Subcutaneous abdominal adipose tissue (tissue), 5 donors: ENCODE data around the gene SLC6A3.

Experiments
- H3K27ac ChIP-seq: one replicate; pipeline ENCODE4 v1.7.0; 2013; ENCODE audit warnings: low read depth, mild to moderate bottlenecking, inconsistent platforms, low read length, moderate library complexity
- H3K27me3 ChIP-seq, 5 donors: one replicate each; pipeline ENCODE4 v1.7.0; 2013; ENCODE audit warnings: low read length in 5 of 5, inconsistent platforms in 1 of 5; ENCODE audit not compliant: control insufficient read depth in 5 of 5, insufficient read depth in 4 of 5
- H3K36me3 ChIP-seq, 5 donors: one replicate each; pipeline ENCODE4 v1.7.0; 2013; ENCODE audit warnings: low read length in 5 of 5; ENCODE audit not compliant: control insufficient read depth in 5 of 5, insufficient read depth in 5 of 5
- H3K4me1 ChIP-seq, 5 donors: one replicate each; pipeline ENCODE4 v1.7.0; 2013; ENCODE audit warnings: low read length in 5 of 5, mild to moderate bottlenecking in 3 of 5, moderate library complexity in 1 of 5; ENCODE audit not compliant: control insufficient read depth in 5 of 5, insufficient read depth in 5 of 5
- H3K4me3 ChIP-seq, 5 donors: one replicate each; pipeline ENCODE4 v1.7.0; 2013; ENCODE audit warnings: low read length in 5 of 5, low read depth in 1 of 5
- H3K9ac ChIP-seq, 5 donors: one replicate each; pipeline ENCODE4 v1.7.0; 2013; ENCODE audit warnings: low read length in 5 of 5, mild to moderate bottlenecking in 4 of 5, moderate library complexity in 3 of 5
- H3K9me3 ChIP-seq, 5 donors: one replicate each; pipeline ENCODE4 v1.7.0; 2013; ENCODE audit warnings: low read length in 5 of 5; ENCODE audit not compliant: control insufficient read depth in 5 of 5
- donor health status: healthy.
- donor health status: healthy.
- donor health status: healthy.
- donor health status: healthy.
- donor health status: healthy.

SLC6A3 gene

GRCh38 chr5:1485579-1486118, 40.4 kb upstream of the SLC6A3 start:
- H3K4me3 ChIP-seq, result no peak overlapping the region
- no peaks in the 10 kb centered on the region for H3K9me3 ChIP-seq
- peaks cover 0 to 7% (median 4%) of the 10 kb centered on the region in 5 donors for H3K4me1 ChIP-seq
- no peak overlapping the region for H3K9ac ChIP-seq
- H3K36me3 ChIP-seq, result peaks cover 0 to 72% (median 51%) of the 10 kb centered on the region in 5 donors
- peaks cover 0 to 2% (median 0%) of the 10 kb centered on the region in 5 donors for H3K27me3 ChIP-seq
- H3K27ac ChIP-seq, result no peak overlapping the region

- Histone ChIP-seq H3K9me3 (no peaks in the 10 kb centered on the region), H3K27ac (no peak overlapping the region), H3K36me3 (peaks cover 0 to 65% (median 47%) of the 10 kb centered on the region in 5 donors), H3K9ac (no peak overlapping the region), H3K4me1 (peaks cover 0 to 9% (median 5%) of the 10 kb centered on the region in 5 donors), H3K27me3 (peaks cover 0 to 2% (median 0%) of the 10 kb centered on the region in 5 donors), H3K4me3 (no peak overlapping the region)
Measured at GRCh38 chr5:1484730-1485578, 39.7 kb upstream of the SLC6A3 start.

GRCh38 chr5:1483856-1484729, 38.9 kb upstream of the SLC6A3 start:
- Histone ChIP-seq H3K9ac (no peak overlapping the region), H3K27me3 (no peaks in the 10 kb centered on the region), H3K4me1 (peaks cover 0 to 15% (median 7%) of the 10 kb centered on the region in 5 donors), H3K27ac (no peak overlapping the region), H3K4me3 (no peak overlapping the region), H3K9me3 (no peaks in the 10 kb centered on the region), H3K36me3 (peaks cover 0 to 60% (median 42%) of the 10 kb centered on the region in 5 donors)

- no peak overlapping the region for H3K27ac ChIP-seq
- peaks cover 0 to 20% (median 7%) of the 10 kb centered on the region in 5 donors for H3K4me1 ChIP-seq
- no peak overlapping the region for H3K4me3 ChIP-seq
- peaks cover 0 to 56% (median 39%) of the 10 kb centered on the region in 5 donors for H3K36me3 ChIP-seq
- no peak overlapping the region for H3K9ac ChIP-seq
- H3K9me3 ChIP-seq, result no peaks in the 10 kb centered on the region
- H3K27me3 ChIP-seq, result no peaks in the 10 kb centered on the region
Measured at GRCh38 chr5:1483064-1483463, 37.8 kb upstream of the SLC6A3 start.

GRCh38 chr5:1481959-1482331, 36.7 kb upstream of the SLC6A3 start:
- H3K9ac ChIP-seq, result no peak overlapping the region
- H3K36me3 ChIP-seq, result peaks cover 0 to 50% (median 31%) of the 10 kb centered on the region in 5 donors
- no peaks in the 10 kb centered on the region for H3K27me3 ChIP-seq
- no peak overlapping the region for H3K4me3 ChIP-seq
- no peaks in the 10 kb centered on the region for H3K9me3 ChIP-seq
- H3K27ac ChIP-seq, result no peak overlapping the region
- H3K4me1 ChIP-seq, result peaks cover 0 to 21% (median 7%) of the 10 kb centered on the region in 5 donors

GRCh38 chr5:1481266-1481958, 36.2 kb upstream of the SLC6A3 start:
- Histone ChIP-seq H3K36me3 (peaks cover 0 to 50% (median 31%) of the 10 kb centered on the region in 5 donors), H3K27ac (no peak overlapping the region), H3K4me1 (peaks cover 0 to 26% (median 7%) of the 10 kb centered on the region in 5 donors), H3K9ac (no peak overlapping the region), H3K4me3 (no peak overlapping the region), H3K9me3 (no peaks in the 10 kb centered on the region), H3K27me3 (no peaks in the 10 kb centered on the region)

GRCh38 chr5:1480806-1481205, 35.6 kb upstream of the SLC6A3 start:
- Histone ChIP-seq H3K36me3 (peaks cover 0 to 44% (median 25%) of the 10 kb centered on the region in 5 donors), H3K9me3 (no peaks in the 10 kb centered on the region), H3K27me3 (no peaks in the 10 kb centered on the region), H3K9ac (no peak overlapping the region), H3K4me1 (peaks cover 0 to 28% (median 7%) of the 10 kb centered on the region in 5 donors), H3K27ac (no peak overlapping the region), H3K4me3 (no peak overlapping the region)

- peaks cover 0 to 41% (median 24%) of the 10 kb centered on the region in 5 donors for H3K36me3 ChIP-seq
- H3K4me3 ChIP-seq, result no peak overlapping the region
- no peaks in the 10 kb centered on the region for H3K27me3 ChIP-seq
- no peak overlapping the region for H3K9ac ChIP-seq
- H3K4me1 ChIP-seq, result peaks cover 0 to 28% (median 7%) of the 10 kb centered on the region in 5 donors
- no peak overlapping the region for H3K27ac ChIP-seq
- no peaks in the 10 kb centered on the region for H3K9me3 ChIP-seq
Measured at GRCh38 chr5:1480217-1480616, 35.0 kb upstream of the SLC6A3 start.

- peaks cover 2 to 28% (median 7%) of the 10 kb centered on the region in 5 donors for H3K4me1 ChIP-seq
- H3K36me3 ChIP-seq, result peaks cover 0 to 43% (median 25%) of the 10 kb centered on the region in 5 donors
- no peak overlapping the region for H3K27ac ChIP-seq
- H3K9me3 ChIP-seq, result no peaks in the 10 kb centered on the region
- no peak overlapping the region for H3K9ac ChIP-seq
- H3K27me3 ChIP-seq, result peaks cover 0 to 2% (median 0%) of the 10 kb centered on the region in 5 donors
- peak overlapping the region in 1 of 5 donors; percentile 3 for H3K4me3 ChIP-seq
Measured at GRCh38 chr5:1479581-1480188, 34.4 kb upstream of the SLC6A3 start.
